Measurements from ENCODE around the gene ICE1. TPM values are rescaled to one million over a fixed set of nuclear protein-coding genes. Genes with fewer than 3 reads are reported as not detected.

Gene ICE1
- total and polyA plus RNA-seq, 8 donors: 22.3 to 32.0 (median 30.5) TPM

- H3K27ac ChIP-seq: no peak overlapping the region
- H3K36me3 ChIP-seq: no peaks in the 10 kb centered on the region
- TF ChIP-seq CTCF (IDR thresholded peaks at IDR 0.05): no peak
- DNase-seq (no peak), ATAC-seq (no peak)
- no peaks in the 10 kb centered on the region for H3K4me1 ChIP-seq
- H3K9me3 ChIP-seq: no peaks in the 10 kb centered on the region
- no peak overlapping the region for H3K4me3 ChIP-seq
- intact Hi-C loops (cut with DNase I): no loop called here
- H3K27me3 ChIP-seq: no peaks in the 10 kb centered on the region
Measured at GRCh38 chr5:5377780-5378179, 44.7 kb upstream of the ICE1 start.

- Histone ChIP-seq H3K9me3 (no peaks in the 10 kb centered on the region), H3K27ac (no peak overlapping the region), H3K4me1 (no peaks in the 10 kb centered on the region), H3K27me3 (no peaks in the 10 kb centered on the region), H3K4me3 (no peak overlapping the region), H3K36me3 (no peaks in the 10 kb centered on the region)
- DNase-seq: no peak
- intact Hi-C loops (cut with DNase I): no loop called here
- no peak for TF ChIP-seq CTCF (IDR thresholded peaks at IDR 0.05)
- ATAC-seq: no peak
Measured at GRCh38 chr5:5378531-5378930, 43.9 kb upstream of the ICE1 start.

GRCh38 chr5:5380298-5380697 lies 42.2 kb upstream of the ICE1 start:
- no peak overlapping the region for H3K27ac ChIP-seq
- H3K4me1 ChIP-seq: no peaks in the 10 kb centered on the region
- DNase-seq (no peak), ATAC-seq (no peak)
- no peak overlapping the region for H3K4me3 ChIP-seq
- intact Hi-C loops (cut with DNase I): no loop called here
- TF ChIP-seq CTCF (IDR thresholded peaks at IDR 0.05): no peak
- no peaks in the 10 kb centered on the region for H3K27me3 ChIP-seq
- H3K9me3 ChIP-seq: no peaks in the 10 kb centered on the region
- no peaks in the 10 kb centered on the region for H3K36me3 ChIP-seq

GRCh38 chr5:5381310-5381913 lies 41.1 kb upstream of the ICE1 start:
- peak in 2 of 4 donors; percentile 19 to 28 for DNase-seq
- ATAC-seq: peak; percentile 64
- intact Hi-C loops (cut with DNase I): no loop called here

GRCh38 chr5:5383461-5383860 lies 39.0 kb upstream of the ICE1 start:
- H3K9me3 ChIP-seq: no peaks in the 10 kb centered on the region
- H3K27ac ChIP-seq: no peak overlapping the region
- DNase-seq (no peak), ATAC-seq (no peak)
- no peaks in the 10 kb centered on the region for H3K36me3 ChIP-seq
- H3K4me3 ChIP-seq: no peak overlapping the region
- intact Hi-C loops (cut with DNase I): no loop called here
- TF ChIP-seq CTCF (IDR thresholded peaks at IDR 0.05): no peak
- no peaks in the 10 kb centered on the region for H3K27me3 ChIP-seq
- H3K4me1 ChIP-seq: no peaks in the 10 kb centered on the region

More at GRCh38 chr5:5381310-5381913, 41.1 kb upstream of the ICE1 start:
- Histone ChIP-seq H3K4me1 (no peaks in the 10 kb centered on the region), H3K9me3 (no peaks in the 10 kb centered on the region), H3K4me3 (no peak overlapping the region), H3K27me3 (no peaks in the 10 kb centered on the region), H3K27ac (no peak overlapping the region), H3K36me3 (no peaks in the 10 kb centered on the region)
- TF ChIP-seq CTCF (IDR thresholded peaks at IDR 0.05): no peak

Data from left lung (tissue), 10 donors.